Measurements from ENCODE around the gene SEMA4D.

The SEMA4D gene

GRCh38 chr9:89382026-89382986, 115.6 kb downstream of the SEMA4D start:
- no peak for DNase-seq

GRCh38 chr9:89381308-89381609, 116.7 kb downstream of the SEMA4D start:
- no peak for DNase-seq

- DNase-seq = no peak
Observed at GRCh38 chr9:89380437-89381307, 117.2 kb downstream of the SEMA4D start.

- DNase-seq = no peak
Observed at GRCh38 chr9:89379508-89380115, 118.3 kb downstream of the SEMA4D start.

- DNase-seq = no peak
Observed at GRCh38 chr9:89379031-89379430, 118.9 kb downstream of the SEMA4D start.

- no peak for DNase-seq
Observed at GRCh38 chr9:89378541-89378940, 119.4 kb downstream of the SEMA4D start.

- DNase-seq = no peak
Observed at GRCh38 chr9:89377411-89377810, 120.5 kb downstream of the SEMA4D start.

GRCh38 chr9:89376741-89377351, 121.1 kb downstream of the SEMA4D start:
- no peak for DNase-seq

- no peak for DNase-seq
Observed at GRCh38 chr9:89376286-89376685, 121.6 kb downstream of the SEMA4D start.

- DNase-seq = peak; percentile 12
Observed at GRCh38 chr9:89375191-89375760, 122.6 kb downstream of the SEMA4D start.

GRCh38 chr9:89374176-89374575, 123.7 kb downstream of the SEMA4D start:
- DNase-seq = no peak

- no peak for DNase-seq
Observed at GRCh38 chr9:89372979-89373378, 124.9 kb downstream of the SEMA4D start.

GRCh38 chr9:89372230-89372816, 125.6 kb downstream of the SEMA4D start:
- DNase-seq = peak; percentile 74

- peak; percentile 37 for DNase-seq
Observed at GRCh38 chr9:89371791-89372190, 126.1 kb downstream of the SEMA4D start.

- peak; percentile 14 for DNase-seq
Observed at GRCh38 chr9:89370593-89370992, 127.3 kb downstream of the SEMA4D start.

GRCh38 chr9:89368978-89369377, 128.9 kb downstream of the SEMA4D start:
- DNase-seq = no peak

GRCh38 chr9:89368550-89368949, 129.4 kb downstream of the SEMA4D start:
- no peak for DNase-seq

- DNase-seq = no peak
Observed at GRCh38 chr9:89367726-89368437, 130.0 kb downstream of the SEMA4D start.

GRCh38 chr9:89367281-89367680, 130.6 kb downstream of the SEMA4D start:
- no peak for DNase-seq

GRCh38 chr9:89366711-89367110, 131.2 kb downstream of the SEMA4D start:
- DNase-seq = no peak

GRCh38 chr9:89365532-89365912, 132.4 kb downstream of the SEMA4D start:
- DNase-seq = no peak

Data from CD4-positive, alpha-beta T cell treated with Interleukin-4 for 4 hours (primary cell).